Activated CD4-positive, alpha-beta T cell treated with anti-CD3 and anti-CD28 coated beads for 36 hours (primary cell): Measurements from ENCODE around the gene SUPT7L. TPM values are rescaled to one million over a fixed set of nuclear protein-coding genes. Genes with fewer than 3 reads are reported as not detected.
"Not testable (repeated sequence)": the region's sequence is repeated elsewhere in the genome, so short reads cannot be mapped to it uniquely, and the experiment has no call there.

ENCODE experiments used
- ATAC-seq: fragments of 200-7000 bp; cut with Tn5 transposase; one replicate; pipeline ENCODE4 v1.10.0; 2021; ENCODE audit warnings: mild to moderate bottlenecking, moderate library complexity
- CTCF ChIA-PET: fragments of 350-600 bp; sonication (Branson Sonifier 250); formaldehyde crosslinking; loops from one replicate; lab custom pipeline; 2021; ENCODE audit warnings: antibody characterized with exemption; lab: Charles Lee
- POLR2A ChIA-PET: fragments of 350-600 bp; sonication (Branson Sonifier 250); formaldehyde crosslinking; loops from one replicate; lab custom pipeline; 2021; ENCODE audit warnings: antibody characterized with exemption, inconsistent platforms; lab: Charles Lee
- DNase-seq: peaks from one replicate; pipeline ENCODE4 v3.0.0-alpha.2; 2020
- H3K27ac Mint-ChIP-seq: one replicate; pipeline ENCODE4 v1.8.0; 2021; ENCODE audit warnings: mixed read lengths
- H3K27me3 Mint-ChIP-seq: one replicate; pipeline ENCODE4 v1.8.0; 2021; ENCODE audit warnings: mixed read lengths
- H3K36me3 Mint-ChIP-seq: one replicate; pipeline ENCODE4 v1.8.0; 2021; ENCODE audit warnings: low read depth, mixed read lengths
- H3K4me1 Mint-ChIP-seq: one replicate; pipeline ENCODE4 v1.8.0; 2021; ENCODE audit warnings: mixed read lengths
- H3K4me3 Mint-ChIP-seq: one replicate; pipeline ENCODE4 v1.8.0; 2021; ENCODE audit warnings: mild to moderate bottlenecking, moderate library complexity, mixed read lengths
- H3K9me3 Mint-ChIP-seq: one replicate; pipeline ENCODE4 v1.8.0; 2021; ENCODE audit warnings: low read depth, mixed read lengths
- intact Hi-C, 2 experiments: fragments of 100-400 bp; cut with DNase I in 1 of 2; cut with micrococcal nuclease in 1 of 2; formaldehyde crosslinking; loops; one replicate each; pipeline versions ENCODE4 v1.14.2 to v1.15.1; 2022 to 2024; cut with DNase I, micrococcal nuclease
- total RNA-seq, 2 experiments: library from RNA; stranded (reverse); gene quantifications; one replicate each; pipeline ENCODE4 v1.2.3, GENCODE V29; 2021

Gene SUPT7L
- total RNA-seq, 2 experiments from 2014 or later, result 23.7 to 26.1 TPM

GRCh38 chr2:27626323-27626722 is 37.1 kb downstream of the SUPT7L start:
- intact Hi-C loops, result loop anchor here in 1 of 2 experiments (5.0 kb wide), 1 partner anchor 36 kb away; the partner anchor contains the start of genes SLC4A1AP and SUPT7L
- not testable (repeated sequence) for ATAC-seq, DNase-seq, H3K4me3 Mint-ChIP-seq, H3K27ac Mint-ChIP-seq, H3K9me3 Mint-ChIP-seq, H3K27me3 Mint-ChIP-seq
- CTCF ChIA-PET, result interaction anchor here (0.9 to 2.2 kb wide), 3 partner anchors 21 to 196 kb away, joined by 3 to 9 read pairs (median 6); no protein-coding TSS in a partner anchor
- POLR2A ChIA-PET, result interaction anchor here (1.5 kb wide), 1 partner anchor 20 kb away, joined by 3 read pairs; no protein-coding TSS in a partner anchor
- Mint-ChIP-seq H3K4me1 (peaks cover 26% of the 10 kb centered on the region), H3K36me3 (peaks cover 40% of the 10 kb centered on the region)

DNA sequence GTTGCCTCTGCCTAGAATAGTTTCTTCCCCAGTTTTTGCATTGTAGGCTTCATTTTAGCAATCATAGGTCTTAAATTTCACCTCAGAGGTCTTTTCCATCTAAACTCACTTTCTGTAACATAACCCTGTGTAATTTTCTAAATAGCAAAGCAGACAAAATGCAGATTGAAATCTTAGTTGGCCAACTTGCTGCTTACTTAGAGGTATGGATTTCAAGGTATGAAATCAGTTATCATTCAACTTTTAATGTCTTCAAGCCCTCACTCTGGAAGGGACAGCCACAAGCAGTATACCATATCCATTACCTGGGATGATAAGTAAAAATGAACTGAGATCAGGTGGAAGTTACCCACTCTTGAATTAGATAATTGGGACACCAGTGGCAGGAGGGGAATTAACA is 38.5 kb downstream of the SUPT7L start:
- ChIA-PET CTCF (interaction anchor here (0.7 to 2.2 kb wide), 3 partner anchors 9 to 58 kb away, joined by 3 to 9 read pairs (median 3); no protein-coding TSS in a partner anchor), POLR2A (no interaction called here)
- no peak for DNase-seq
- intact Hi-C loops, result loop anchor here in 1 of 2 experiments (5.0 kb wide), 1 partner anchor 37 kb away; the partner anchor contains the start of genes SLC4A1AP and SUPT7L
- H3K4me1 Mint-ChIP-seq, result peaks cover 16% of the 10 kb centered on the region
- H3K9me3 Mint-ChIP-seq, result no peaks in the 10 kb centered on the region
- H3K27ac Mint-ChIP-seq, result no peak overlapping the region
- H3K27me3 Mint-ChIP-seq, result no peaks in the 10 kb centered on the region
- ATAC-seq, result no peak
- no peak overlapping the region for H3K4me3 Mint-ChIP-seq
- H3K36me3 Mint-ChIP-seq, result peaks cover 40% of the 10 kb centered on the region

GRCh38 chr2:27622921-27623384 is 40.5 kb downstream of the SUPT7L start:
- H3K36me3 Mint-ChIP-seq, result peaks cover 47% of the 10 kb centered on the region
- ChIA-PET CTCF (no interaction called here), POLR2A (interaction anchor here (0.7 kb wide), 1 partner anchor 61 kb away, joined by 3 read pairs; no protein-coding TSS in a partner anchor)
- peak overlapping the region; percentile 18 for H3K27ac Mint-ChIP-seq
- H3K4me1 Mint-ChIP-seq, result peaks cover 12% of the 10 kb centered on the region
- no peaks in the 10 kb centered on the region for H3K9me3 Mint-ChIP-seq
- DNase-seq (no peak), ATAC-seq (peak; percentile 49)
- intact Hi-C loops, result no loop called here
- no peaks in the 10 kb centered on the region for H3K27me3 Mint-ChIP-seq
- H3K4me3 Mint-ChIP-seq, result no peak overlapping the region

DNA sequence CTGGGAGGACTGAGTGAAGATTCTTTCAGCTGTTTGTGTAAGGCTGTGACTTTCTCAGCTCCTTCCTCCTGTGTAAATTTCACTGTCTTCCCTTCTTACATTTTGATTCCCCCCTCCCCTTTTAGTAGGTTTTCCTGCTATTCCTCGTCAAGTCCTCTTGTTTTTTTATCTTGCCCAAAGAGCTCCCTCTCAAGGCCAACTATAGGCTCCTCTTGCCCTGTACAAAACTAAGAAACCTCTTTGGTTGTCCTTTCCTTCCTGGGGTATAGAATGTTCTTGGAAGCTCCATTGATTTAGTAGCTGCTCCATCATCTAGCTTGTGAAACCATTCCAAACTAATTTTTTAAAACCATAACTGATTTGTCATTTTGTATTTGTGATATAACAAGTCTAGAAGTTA is 41.9 kb downstream of the SUPT7L start:
- ATAC-seq (no peak), DNase-seq (no peak)
- ChIA-PET POLR2A (interaction anchor here (0.6 kb wide), 1 partner anchor 476 kb away, joined by 3 read pairs; no protein-coding TSS in a partner anchor), CTCF (interaction anchor here (0.6 to 1.8 kb wide), 4 partner anchors 24 to 194 kb away, joined by 3 to 9 read pairs (median 3); no protein-coding TSS in a partner anchor)
- H3K27me3 Mint-ChIP-seq, result no peaks in the 10 kb centered on the region
- H3K27ac Mint-ChIP-seq, result no peak overlapping the region
- intact Hi-C loops, result no loop called here
- H3K4me1 Mint-ChIP-seq, result peaks cover 2% of the 10 kb centered on the region
- H3K4me3 Mint-ChIP-seq, result no peak overlapping the region
- no peaks in the 10 kb centered on the region for H3K9me3 Mint-ChIP-seq
- peaks cover 60% of the 10 kb centered on the region for H3K36me3 Mint-ChIP-seq

- intact Hi-C loops, result no loop called here
- no peaks in the 10 kb centered on the region for H3K4me1 Mint-ChIP-seq
- ATAC-seq (no peak), DNase-seq (no peak)
- no peaks in the 10 kb centered on the region for H3K27me3 Mint-ChIP-seq
- H3K9me3 Mint-ChIP-seq, result no peaks in the 10 kb centered on the region
- no peak overlapping the region for H3K4me3 Mint-ChIP-seq
- H3K36me3 Mint-ChIP-seq, result peaks cover 53% of the 10 kb centered on the region
- CTCF ChIA-PET, result no interaction called here
- POLR2A ChIA-PET, result interaction anchor here (0.6 kb wide), 1 partner anchor 15 kb away, joined by 3 read pairs; no protein-coding TSS in a partner anchor
- H3K27ac Mint-ChIP-seq, result no peak overlapping the region
Observed at GRCh38 chr2:27615316-27615715, 48.1 kb downstream of the SUPT7L start.

DNA sequence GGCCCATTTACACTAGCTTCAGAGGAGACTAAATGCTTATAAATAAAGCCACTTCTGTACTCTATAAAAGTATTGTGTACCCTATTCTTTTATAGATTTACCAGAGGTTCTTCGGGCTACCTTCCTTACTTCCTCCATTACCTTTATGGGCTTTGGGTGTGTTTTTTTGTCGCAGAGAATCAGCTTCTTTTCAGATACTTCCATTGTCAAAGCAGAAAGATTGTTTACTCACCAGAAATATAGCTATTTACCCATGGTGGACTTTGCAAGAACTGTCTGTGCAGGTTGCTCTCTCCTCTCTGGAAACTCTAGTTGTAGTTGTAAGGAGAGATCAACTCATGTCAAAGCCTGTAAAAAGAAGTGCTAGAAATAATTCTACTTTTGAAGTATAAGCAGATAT is 49.4 kb downstream of the SUPT7L start:
- H3K9me3 Mint-ChIP-seq, result no peaks in the 10 kb centered on the region
- H3K4me1 Mint-ChIP-seq, result no peaks in the 10 kb centered on the region
- ATAC-seq (no peak), DNase-seq (no peak)
- H3K27ac Mint-ChIP-seq, result no peak overlapping the region
- intact Hi-C loops, result no loop called here
- H3K4me3 Mint-ChIP-seq, result no peak overlapping the region
- peaks cover 50% of the 10 kb centered on the region for H3K36me3 Mint-ChIP-seq
- no peaks in the 10 kb centered on the region for H3K27me3 Mint-ChIP-seq
- POLR2A ChIA-PET, result interaction anchor here (0.5 to 0.7 kb wide), 2 partner anchors 68 to 211 kb away, joined by 3 to 8 read pairs; no protein-coding TSS in a partner anchor
- CTCF ChIA-PET, result interaction anchor here (0.7 to 1.6 kb wide), 5 partner anchors 9 to 69 kb away, joined by 3 read pairs; partner anchors contain the start of genes CCDC121 and GPN1

GRCh38 chr2:27606611-27607010 is 56.8 kb downstream of the SUPT7L start:
- Mint-ChIP-seq H3K36me3 (peaks cover 46% of the 10 kb centered on the region), H3K27me3 (no peaks in the 10 kb centered on the region), H3K9me3 (no peaks in the 10 kb centered on the region), H3K4me1 (peaks cover 4% of the 10 kb centered on the region), H3K4me3 (no peak overlapping the region), H3K27ac (no peak overlapping the region)
- DNase-seq (no peak), ATAC-seq (no peak)
- ChIA-PET POLR2A (no interaction called here), CTCF (no interaction called here)
- intact Hi-C loops, result no loop called here

Other genes with a start within 250 kb of the SUPT7L start
- 10 to 100 TPM; 74.3 to 74.4 TPM for gene NRBP1, start 235.0 kb downstream of the SUPT7L start, total RNA-seq
- gene KRTCAP3, start 221.2 kb downstream of the SUPT7L start, total RNA-seq, result 1 to 10 TPM; 4.7 to 5.9 TPM
- 1 to 10 TPM; 8.7 TPM for gene IFT172, start 173.9 kb downstream of the SUPT7L start, total RNA-seq
- not detected for gene FNDC4, start 168.4 kb downstream of the SUPT7L start, total RNA-seq
- gene GCKR, start 166.8 kb downstream of the SUPT7L start, total RNA-seq, result not detected
- gene ZNF512, start 80.6 kb downstream of the SUPT7L start, total RNA-seq, result 10 to 100 TPM; 31.8 to 34.5 TPM
- gene CCDC121, start 34.6 kb downstream of the SUPT7L start, total RNA-seq, result under 1 TPM; 0.11 to 0.44 TPM
- 10 to 100 TPM; 45.6 to 63.9 TPM for gene GPN1, start 34.6 kb downstream of the SUPT7L start, total RNA-seq
- 10 to 100 TPM; 23.8 to 25.3 TPM for gene SLC4A1AP, start 275 bp upstream of the SUPT7L start, total RNA-seq
- 10 to 100 TPM; 44.7 to 68.0 TPM for gene MRPL33, start 108.1 kb upstream of the SUPT7L start, total RNA-seq
- gene RBKS, start 226.8 kb upstream of the SUPT7L start, total RNA-seq, result 1 to 10 TPM; 4.6 to 6.4 TPM
- 10 to 100 TPM; 58.4 to 81.1 TPM for gene BABAM2, start 227.1 kb upstream of the SUPT7L start, total RNA-seq